Dendritic cell treated with granulocyte-macrophage colony-stimulating factor and Interleukin-4, amounts not matched to agents 40 ng/mL and 50 ng/mL, for 4 days (primary cell): ENCODE measurements around the gene MGME1.

Experiments
- H3K27ac Mint-ChIP-seq: one replicate; pipeline ENCODE4 v1.8.0; 2022; ENCODE audit warnings: mild to moderate bottlenecking, mixed read lengths
- H3K27me3 Mint-ChIP-seq: one replicate; pipeline ENCODE4 v1.8.0; 2022; ENCODE audit warnings: mild to moderate bottlenecking, mixed read lengths
- H3K36me3 Mint-ChIP-seq: one replicate; pipeline ENCODE4 v1.8.0; 2022; ENCODE audit warnings: low read depth, mixed read lengths
- H3K4me1 Mint-ChIP-seq: one replicate; pipeline ENCODE4 v1.8.0; 2022; ENCODE audit warnings: low read depth, mixed read lengths
- H3K4me3 Mint-ChIP-seq: one replicate; pipeline ENCODE4 v1.8.0; 2022; ENCODE audit warnings: mild to moderate bottlenecking, moderate library complexity, mixed read lengths
- H3K9me3 Mint-ChIP-seq: one replicate; pipeline ENCODE4 v1.8.0; 2022; ENCODE audit warnings: mixed read lengths
- intact Hi-C: fragments of 100-400 bp; cut with micrococcal nuclease; formaldehyde crosslinking; loops from one replicate; pipeline ENCODE4 v1.15.0; 2022

MGME1 gene

DNA sequence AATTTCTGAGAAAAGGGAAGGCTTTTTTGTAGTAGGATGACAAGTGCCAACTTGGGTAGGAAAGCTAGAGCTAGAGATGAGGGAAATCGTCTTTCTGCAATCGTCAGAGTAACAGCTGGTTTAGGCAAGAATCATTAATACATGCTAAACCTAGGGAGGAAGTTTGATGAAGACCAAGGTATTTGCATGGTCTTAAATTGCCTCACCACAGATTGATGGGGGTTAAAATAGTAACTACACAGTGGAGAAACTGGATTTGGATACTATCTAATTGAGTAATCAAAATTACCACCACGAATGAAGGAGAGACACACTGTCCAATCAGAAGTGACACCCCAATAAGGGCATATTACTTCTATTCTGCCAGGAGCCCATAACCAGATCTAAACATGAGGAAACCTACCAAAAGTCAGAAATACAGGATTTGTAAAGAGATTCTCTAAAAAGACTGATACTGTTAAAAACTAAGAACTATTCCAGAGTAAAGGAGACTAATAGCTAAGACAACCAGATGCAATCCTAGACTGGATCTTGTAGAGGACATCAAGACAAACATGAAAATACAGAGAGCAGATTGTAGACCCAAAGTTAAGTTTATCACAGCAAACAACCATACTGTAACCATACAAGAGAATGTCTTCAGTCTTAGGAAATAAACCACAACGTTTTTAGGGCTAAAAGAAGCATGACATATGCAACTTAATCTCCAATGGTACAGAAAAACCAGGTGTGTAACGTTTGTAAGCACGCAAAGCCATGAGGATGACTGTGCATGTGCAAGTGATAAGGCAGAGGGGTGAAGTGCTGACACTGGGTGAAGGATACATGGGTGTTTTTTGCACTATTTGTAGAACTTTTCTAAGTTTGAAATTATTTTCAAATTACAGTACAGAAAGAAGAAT, 22.0 kb upstream of the MGME1 start:
- intact Hi-C loops: loop anchor here (10.0 kb wide), 1 partner anchor 48 kb away; no protein-coding TSS in a partner anchor
- Mint-ChIP-seq H3K27ac (no peak overlapping the region), H3K27me3 (no peaks in the 10 kb centered on the region), H3K4me1 (peaks cover 35% of the 10 kb centered on the region), H3K36me3 (peaks cover 98% of the 10 kb centered on the region), H3K9me3 (no peaks in the 10 kb centered on the region), H3K4me3 (no peak overlapping the region)

DNA sequence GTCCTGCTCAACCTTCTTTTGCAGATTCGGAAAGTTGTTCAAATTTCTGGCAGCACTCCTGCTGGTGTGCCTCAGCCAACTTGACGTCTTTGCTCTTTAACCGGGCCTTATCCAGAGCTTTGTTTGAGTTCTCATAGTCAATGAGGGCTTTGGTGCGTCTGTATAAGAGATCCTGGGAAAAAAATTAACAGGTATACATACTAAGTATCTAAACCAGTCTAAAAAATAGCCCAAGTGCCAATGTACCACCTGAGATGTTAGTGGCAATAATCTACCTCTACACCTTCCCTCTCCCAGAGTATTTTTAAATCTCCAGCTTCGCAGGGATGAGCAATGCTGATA, 21.4 kb upstream of the MGME1 start:
- Mint-ChIP-seq H3K36me3 (peaks cover 98% of the 10 kb centered on the region), H3K4me3 (no peak overlapping the region), H3K27ac (no peak overlapping the region), H3K4me1 (peaks cover 32% of the 10 kb centered on the region), H3K9me3 (no peaks in the 10 kb centered on the region), H3K27me3 (no peaks in the 10 kb centered on the region)
- intact Hi-C loops: loop anchor here (10.0 kb wide), 1 partner anchor 47 kb away; no protein-coding TSS in a partner anchor

GRCh38 chr20:17948442-17948841, 20.4 kb upstream of the MGME1 start:
- Mint-ChIP-seq H3K36me3 (peaks cover 98% of the 10 kb centered on the region), H3K9me3 (no peaks in the 10 kb centered on the region), H3K27me3 (no peaks in the 10 kb centered on the region), H3K27ac (no peak overlapping the region), H3K4me1 (peaks cover 31% of the 10 kb centered on the region), H3K4me3 (no peak overlapping the region)
- intact Hi-C loops: loop anchor here (10.0 kb wide), 1 partner anchor 46 kb away; no protein-coding TSS in a partner anchor

GRCh38 chr20:17949899-17950298, 18.9 kb upstream of the MGME1 start:
- intact Hi-C loops: loop anchor here (10.0 kb wide), 1 partner anchor 45 kb away; no protein-coding TSS in a partner anchor
- Mint-ChIP-seq H3K27me3 (no peaks in the 10 kb centered on the region), H3K36me3 (peaks cover 99% of the 10 kb centered on the region), H3K27ac (no peak overlapping the region), H3K4me3 (no peak overlapping the region), H3K9me3 (no peaks in the 10 kb centered on the region), H3K4me1 (peaks cover 28% of the 10 kb centered on the region)

DNA sequence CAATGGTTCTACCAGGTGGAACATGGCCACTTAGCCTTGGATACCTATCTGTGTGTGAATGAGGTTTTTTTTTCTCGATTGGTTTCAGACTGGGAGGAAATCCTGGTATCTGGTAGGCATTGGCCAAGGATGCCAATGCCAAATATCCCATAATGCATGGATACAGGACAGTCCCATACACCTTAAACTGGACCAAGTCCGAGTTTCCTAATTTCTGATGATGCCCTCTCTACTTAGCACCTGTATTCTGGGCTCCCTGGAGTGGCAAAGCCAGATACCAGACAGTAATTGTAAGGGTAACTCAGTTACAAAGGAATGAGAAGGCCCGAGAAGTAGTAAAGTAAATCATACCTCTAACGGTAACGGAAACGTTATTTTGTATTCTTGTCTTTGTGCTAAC, 18.1 kb upstream of the MGME1 start:
- intact Hi-C loops: loop anchor here (1.0 kb wide), 1 partner anchor 14 kb away; no protein-coding TSS in a partner anchor
- Mint-ChIP-seq H3K9me3 (no peaks in the 10 kb centered on the region), H3K36me3 (peaks cover 99% of the 10 kb centered on the region), H3K27ac (no peak overlapping the region), H3K27me3 (no peaks in the 10 kb centered on the region), H3K4me1 (peaks cover 25% of the 10 kb centered on the region), H3K4me3 (no peak overlapping the region)

DNA sequence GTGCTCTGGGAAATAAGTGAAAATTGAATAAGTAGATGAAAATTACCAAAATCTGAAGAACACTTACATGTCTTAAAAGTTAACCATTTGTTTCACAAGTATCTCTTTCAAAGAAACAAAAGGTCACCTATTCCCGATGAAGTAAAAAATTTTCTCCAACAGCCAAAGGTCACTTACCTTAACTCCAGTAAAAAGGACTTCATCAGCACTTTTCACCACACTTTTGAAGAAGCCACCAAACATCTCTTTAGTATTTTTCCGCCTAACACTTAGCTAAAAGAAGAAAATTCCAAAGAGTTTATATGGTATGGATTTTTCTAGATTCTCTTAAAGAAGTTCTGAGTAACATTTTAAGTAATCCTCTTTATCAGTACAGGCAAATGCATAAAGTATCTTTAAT, 17.5 kb upstream of the MGME1 start:
- no peaks in the 10 kb centered on the region for H3K9me3 Mint-ChIP-seq
- no peaks in the 10 kb centered on the region for H3K27me3 Mint-ChIP-seq
- H3K4me3 Mint-ChIP-seq: no peak overlapping the region
- peaks cover 99% of the 10 kb centered on the region for H3K36me3 Mint-ChIP-seq
- H3K4me1 Mint-ChIP-seq: peaks cover 31% of the 10 kb centered on the region
- H3K27ac Mint-ChIP-seq: no peak overlapping the region
- intact Hi-C loops: loop anchor here (1.0 kb wide), 1 partner anchor 13 kb away; no protein-coding TSS in a partner anchor

- H3K4me3 Mint-ChIP-seq: no peak overlapping the region
- peaks cover 37% of the 10 kb centered on the region for H3K4me1 Mint-ChIP-seq
- intact Hi-C loops: no loop called here
- peak overlapping the region; percentile 66 for H3K27ac Mint-ChIP-seq
- H3K36me3 Mint-ChIP-seq: peaks cover 88% of the 10 kb centered on the region
- no peaks in the 10 kb centered on the region for H3K9me3 Mint-ChIP-seq
- H3K27me3 Mint-ChIP-seq: no peaks in the 10 kb centered on the region
These were observed 15.8 kb upstream of the MGME1 start for GRCh38 chr20:17952692-17953684.

DNA sequence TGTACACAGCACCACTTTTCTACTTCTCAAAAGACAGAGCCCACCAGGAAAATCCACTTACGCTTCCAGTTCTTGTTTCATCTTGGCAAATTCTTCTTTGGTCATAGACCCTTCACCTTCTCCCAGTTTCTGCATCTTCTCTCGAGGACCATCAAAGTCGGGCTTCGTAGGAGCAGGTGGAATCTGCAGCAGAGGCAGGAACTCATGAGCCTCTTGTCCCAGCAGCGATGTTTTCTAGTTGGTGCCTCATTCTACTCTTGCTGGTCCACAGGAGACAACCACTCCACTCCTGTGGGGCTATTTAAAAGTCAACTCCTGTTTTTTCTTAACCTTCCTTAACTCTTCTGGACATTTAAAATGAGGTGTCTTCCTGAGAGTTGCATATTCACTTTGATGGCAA, 14.9 kb upstream of the MGME1 start:
- intact Hi-C loops: no loop called here
- H3K36me3 Mint-ChIP-seq: peaks cover 78% of the 10 kb centered on the region
- no peak overlapping the region for H3K27ac Mint-ChIP-seq
- no peaks in the 10 kb centered on the region for H3K9me3 Mint-ChIP-seq
- H3K4me1 Mint-ChIP-seq: peaks cover 40% of the 10 kb centered on the region
- no peak overlapping the region for H3K4me3 Mint-ChIP-seq
- no peaks in the 10 kb centered on the region for H3K27me3 Mint-ChIP-seq

- H3K27ac Mint-ChIP-seq: no peak overlapping the region
- intact Hi-C loops: no loop called here
- H3K27me3 Mint-ChIP-seq: no peaks in the 10 kb centered on the region
- no peaks in the 10 kb centered on the region for H3K9me3 Mint-ChIP-seq
- no peak overlapping the region for H3K4me3 Mint-ChIP-seq
- peaks cover 54% of the 10 kb centered on the region for H3K4me1 Mint-ChIP-seq
- H3K36me3 Mint-ChIP-seq: peaks cover 77% of the 10 kb centered on the region
These were observed 13.5 kb upstream of the MGME1 start for GRCh38 chr20:17955302-17955701.

DNA sequence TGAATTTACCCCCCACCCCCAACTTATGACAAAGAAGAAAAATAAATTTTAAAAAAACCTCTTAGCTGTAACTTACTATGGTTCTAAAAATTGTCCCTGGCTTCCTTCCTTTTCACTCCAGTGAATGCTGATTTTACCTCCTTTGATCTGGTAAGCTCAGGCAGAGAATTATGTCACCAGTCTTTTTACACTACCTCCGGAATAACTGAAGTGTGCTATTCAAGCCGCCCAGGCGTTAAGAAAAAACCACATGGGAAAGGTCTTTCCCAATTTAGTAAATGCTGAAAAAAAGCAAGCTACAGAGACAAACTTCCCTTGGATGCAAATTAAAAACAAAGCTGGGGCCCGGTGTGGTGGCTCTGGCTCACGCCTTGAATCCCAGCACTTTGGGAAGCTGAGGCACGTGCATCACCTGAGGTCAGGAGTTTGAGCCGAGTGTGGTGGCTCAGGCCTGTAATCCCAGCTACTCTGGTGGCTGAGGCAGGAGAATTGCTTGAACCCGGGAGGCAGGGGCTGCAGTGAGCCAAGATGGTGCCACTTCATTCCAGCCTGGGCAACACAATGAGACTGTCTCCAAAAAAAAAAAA, 12.6 kb upstream of the MGME1 start:
- no peak overlapping the region for H3K4me3 Mint-ChIP-seq
- intact Hi-C loops: no loop called here
- H3K27ac Mint-ChIP-seq: peak overlapping the region; percentile 56
- no peaks in the 10 kb centered on the region for H3K9me3 Mint-ChIP-seq
- H3K36me3 Mint-ChIP-seq: peaks cover 76% of the 10 kb centered on the region
- H3K4me1 Mint-ChIP-seq: peaks cover 63% of the 10 kb centered on the region
- no peaks in the 10 kb centered on the region for H3K27me3 Mint-ChIP-seq

GRCh38 chr20:17957505-17958363, 11.1 kb upstream of the MGME1 start:
- H3K27me3 Mint-ChIP-seq: no peaks in the 10 kb centered on the region
- intact Hi-C loops: loop anchor here (2.0 kb wide), 1 partner anchor 15 kb away; no protein-coding TSS in a partner anchor
- no peaks in the 10 kb centered on the region for H3K9me3 Mint-ChIP-seq
- peaks cover 66% of the 10 kb centered on the region for H3K36me3 Mint-ChIP-seq
- no peak overlapping the region for H3K4me3 Mint-ChIP-seq
- peak overlapping the region; percentile 51 for H3K27ac Mint-ChIP-seq
- H3K4me1 Mint-ChIP-seq: peaks cover 78% of the 10 kb centered on the region

DNA sequence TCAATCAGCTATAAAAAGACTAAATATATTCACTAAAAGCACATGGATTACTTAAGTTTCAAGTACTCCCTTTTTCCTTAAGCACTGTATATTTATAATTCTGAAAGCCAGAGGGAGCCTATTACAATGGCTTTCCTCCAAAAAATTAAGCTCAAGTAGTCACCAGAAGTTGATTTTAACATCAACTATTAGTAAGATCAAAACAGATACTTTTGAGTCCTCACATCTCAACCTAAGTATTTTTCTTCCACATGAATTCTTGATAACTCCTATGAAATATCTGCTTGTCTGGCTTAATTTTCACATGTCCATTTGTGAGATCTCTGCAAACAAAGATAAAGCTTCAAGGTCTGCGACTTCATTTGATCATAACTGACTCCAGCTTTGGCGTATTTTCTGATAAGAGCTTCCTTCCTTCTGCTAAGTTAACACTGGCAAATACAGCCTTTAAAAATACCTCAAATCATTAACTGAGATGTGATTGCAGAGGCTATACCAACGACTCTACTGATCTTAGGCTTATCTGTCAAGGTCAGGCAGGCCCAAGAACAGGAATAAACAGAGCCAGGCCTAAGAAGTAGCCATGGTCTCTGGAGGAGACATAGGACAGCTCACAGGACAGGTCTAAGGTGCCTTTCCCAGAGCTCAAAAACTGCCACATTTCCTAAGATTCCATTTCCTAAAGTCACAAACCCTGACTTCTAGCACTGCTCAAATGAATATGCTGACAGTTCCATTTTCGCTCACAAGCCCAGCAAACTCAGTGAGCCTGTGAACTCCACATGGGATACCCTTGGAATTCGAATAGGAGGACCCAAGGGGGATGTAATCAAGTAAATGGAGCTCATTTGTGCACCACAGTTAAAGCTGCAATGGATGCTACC, 10.2 kb upstream of the MGME1 start:
- Mint-ChIP-seq H3K36me3 (peaks cover 64% of the 10 kb centered on the region), H3K9me3 (no peaks in the 10 kb centered on the region), H3K4me3 (no peak overlapping the region), H3K4me1 (peaks cover 78% of the 10 kb centered on the region), H3K27ac (peak overlapping the region; percentile 98), H3K27me3 (no peaks in the 10 kb centered on the region)
- intact Hi-C loops: loop anchor here (2.0 kb wide), 1 partner anchor 14 kb away; no protein-coding TSS in a partner anchor
